CD4-positive, alpha-beta T cell treated with Interleukin-15 for 4 hours (primary cell): ENCODE measurements around the gene ZNF138.
A peak's percentile ranks its signal among the peaks of the same experiment; 100 is the strongest.
"Not testable (repeated sequence)": the region's sequence is repeated elsewhere in the genome, so short reads cannot be mapped to it uniquely, and the experiment has no call there.

Experiments used
- DNase-seq: peaks from one replicate; pipeline ENCODE4 v3.0.0-alpha.2; 2020; ENCODE audit warnings: low spot score

Gene ZNF138

GRCh38 chr7:64794171-64794844, at the start of gene ZNF138:
Gene ZNF138, plus strand, starts transcription at chr7:64794428. Its CDS starts 141 bp downstream, at chr7:64794569.
- peak; percentile 96 for DNase-seq

DNA sequence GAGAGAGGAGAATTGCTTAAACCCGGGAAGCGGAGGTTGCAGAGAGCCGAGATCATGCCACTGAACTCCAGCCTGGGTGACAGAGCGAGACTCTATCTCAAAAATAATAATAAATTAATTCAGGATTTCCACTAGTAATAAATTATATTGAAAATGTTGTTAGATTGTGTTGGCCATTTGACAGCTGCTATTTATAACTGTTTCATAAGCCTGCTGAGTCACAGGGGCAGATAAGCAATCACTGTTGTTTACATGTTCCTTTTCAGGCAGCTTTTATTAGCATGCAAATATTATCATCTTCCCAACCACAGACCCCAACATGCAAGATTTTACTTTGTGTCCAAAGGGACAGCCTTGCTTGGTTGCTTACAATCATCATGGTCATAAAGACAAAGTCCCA, 49.5 kb upstream of the ZNF138 start:
- no peak for DNase-seq

DNA sequence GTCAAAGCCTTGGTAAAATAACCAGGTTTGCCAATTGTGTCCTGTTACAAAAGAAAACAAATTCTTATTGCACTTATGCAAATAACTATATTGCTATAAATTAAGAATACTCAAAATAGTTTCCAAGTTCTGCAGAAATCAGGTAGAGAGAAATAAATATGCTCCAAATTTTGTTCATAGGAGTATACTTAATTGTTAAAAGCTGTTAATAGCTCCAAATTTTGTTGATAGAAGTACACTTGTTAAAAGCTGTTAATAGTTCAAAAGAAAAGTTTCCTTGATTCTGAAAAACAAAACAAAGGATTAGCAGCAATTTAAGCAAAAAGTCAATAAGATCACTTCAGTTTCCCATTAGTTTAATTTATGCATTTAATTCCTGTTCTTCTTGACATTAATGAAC, 46.4 kb upstream of the ZNF138 start:
- no peak for DNase-seq

DNA sequence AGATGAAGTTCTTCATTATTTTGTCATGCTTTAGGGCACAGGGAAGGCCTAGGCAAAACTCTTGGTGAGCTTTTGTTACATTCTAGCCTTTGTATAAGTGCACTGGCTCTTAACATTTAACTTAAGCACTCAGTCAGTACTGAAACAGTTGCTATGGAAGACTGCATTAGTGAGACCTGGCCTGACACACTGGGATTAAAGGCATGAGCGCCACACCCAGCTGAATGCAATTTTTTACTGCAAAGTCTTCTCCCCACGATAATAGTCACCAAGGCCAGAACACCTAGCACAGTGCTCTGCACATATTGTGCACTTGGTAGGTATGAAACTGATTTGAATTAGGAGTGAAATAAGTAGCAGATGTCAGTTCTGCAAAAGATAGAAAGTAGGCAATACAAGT, 41.2 kb upstream of the ZNF138 start:
- no peak for DNase-seq

DNA sequence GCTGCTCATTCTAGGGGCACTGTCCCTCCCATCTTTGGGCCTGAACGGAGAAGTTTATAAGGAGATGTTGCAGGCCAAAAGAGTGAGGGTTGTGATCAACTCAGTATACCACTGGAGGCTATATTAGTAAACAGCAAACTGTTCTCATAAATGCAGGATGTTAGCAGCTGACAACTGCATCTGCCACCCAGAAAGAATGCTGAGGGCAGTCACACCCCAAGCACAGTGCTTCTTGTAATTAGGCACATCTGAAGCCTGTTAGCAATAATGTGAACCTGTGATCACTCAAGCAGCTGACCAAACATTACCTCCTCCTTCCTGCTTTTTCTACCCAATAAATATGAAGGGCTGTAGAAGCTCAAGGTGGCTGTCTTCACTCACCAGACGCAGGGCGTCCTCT, 38.4 kb upstream of the ZNF138 start:
- no peak for DNase-seq

- no peak for DNase-seq
These were observed 36.1 kb upstream of the ZNF138 start for GRCh38 chr7:64758151-64758550.

GRCh38 chr7:64768824-64769223, 25.4 kb upstream of the ZNF138 start:
- no peak for DNase-seq

DNA sequence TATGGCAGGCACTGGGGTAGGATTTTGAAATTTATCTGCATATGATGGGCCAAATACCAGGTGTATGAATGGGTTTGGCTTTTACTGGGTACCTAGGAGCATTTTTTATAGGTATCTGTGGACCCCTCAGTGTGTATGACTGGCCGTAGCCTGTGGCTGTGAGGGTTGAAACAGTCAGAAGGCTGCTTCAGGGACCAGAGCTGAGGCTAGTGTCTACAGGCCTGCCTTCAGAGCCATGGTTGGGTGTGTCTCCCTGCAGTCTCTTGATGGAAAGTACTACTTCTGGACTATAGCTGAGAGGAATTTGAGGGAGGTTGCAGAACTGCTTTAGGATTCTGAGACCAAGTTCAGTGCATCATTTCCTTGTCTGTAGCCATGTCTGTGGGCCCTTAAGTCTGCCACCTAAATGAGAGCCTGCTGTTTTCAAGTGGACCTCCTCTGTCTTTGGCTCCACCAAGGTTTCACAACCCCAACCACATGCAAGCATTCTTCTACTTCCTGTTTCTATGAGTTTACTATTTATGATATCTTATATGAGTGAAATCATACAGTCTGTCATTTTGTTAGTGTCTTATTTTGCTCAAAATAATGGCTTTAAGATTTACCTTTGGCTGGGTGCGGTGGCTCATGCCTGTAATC, 19.9 kb upstream of the ZNF138 start:
- no peak for DNase-seq

DNA sequence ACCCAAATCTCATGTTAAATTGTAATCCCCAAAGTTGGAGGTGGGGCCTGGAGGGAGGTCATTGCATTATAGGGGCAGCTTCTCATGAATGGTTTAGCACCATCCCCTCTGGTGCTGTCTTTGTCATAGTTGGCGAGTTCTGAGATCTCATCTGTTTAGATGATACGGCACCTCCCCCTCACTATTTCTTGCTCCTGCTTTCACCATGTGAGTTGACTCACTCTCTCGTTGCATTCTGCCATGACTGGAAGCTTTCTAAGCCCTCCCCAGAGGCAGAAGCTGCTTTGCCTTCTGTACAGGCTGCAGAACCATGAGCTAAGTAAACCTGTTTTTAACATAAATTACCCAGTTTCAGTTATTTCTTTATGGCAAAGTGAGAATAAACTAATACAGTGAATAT, 18.9 kb upstream of the ZNF138 start:
- DNase-seq = no peak

GRCh38 chr7:64784842-64785241, 9.4 kb upstream of the ZNF138 start:
- not testable (repeated sequence) for DNase-seq

DNA sequence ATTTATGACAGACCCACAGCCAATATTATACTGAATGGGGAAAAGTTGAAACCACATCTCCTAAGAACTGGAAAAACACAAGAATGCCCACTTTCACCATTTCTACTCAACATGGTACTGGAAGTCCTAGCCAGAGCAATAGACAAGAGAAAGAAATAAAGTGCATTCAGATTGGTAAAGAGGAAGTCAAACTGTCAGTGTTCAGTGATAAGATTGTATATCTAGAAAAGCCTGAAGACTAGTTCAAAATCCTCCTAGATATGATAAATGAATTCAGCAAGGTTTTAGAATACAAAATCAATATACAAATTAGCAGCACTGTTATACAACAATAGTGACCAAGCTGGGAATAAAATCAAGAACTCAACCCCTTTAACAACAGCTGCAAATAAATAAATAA, 6.9 kb upstream of the ZNF138 start:
- no peak for DNase-seq

DNA sequence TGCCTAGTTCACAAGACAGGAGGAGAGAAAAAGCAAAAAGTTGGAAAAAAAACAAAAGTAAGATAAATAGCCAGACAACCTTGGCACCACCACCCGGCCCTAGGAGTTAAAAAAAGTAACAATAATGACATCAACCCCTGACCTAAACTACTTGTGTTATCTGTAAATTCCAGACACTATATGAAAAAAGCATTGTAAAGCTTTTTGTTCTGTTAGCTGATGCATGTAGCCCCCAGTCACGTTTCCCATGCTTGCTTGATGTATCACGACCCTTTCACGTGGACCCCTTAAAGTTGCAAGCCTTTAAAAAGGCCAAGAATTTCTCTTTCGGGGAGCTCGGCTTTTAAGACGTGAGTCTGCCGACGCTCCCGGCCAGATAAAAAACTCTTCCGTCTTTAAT, 5.0 kb upstream of the ZNF138 start:
- not testable (repeated sequence) for DNase-seq

DNA sequence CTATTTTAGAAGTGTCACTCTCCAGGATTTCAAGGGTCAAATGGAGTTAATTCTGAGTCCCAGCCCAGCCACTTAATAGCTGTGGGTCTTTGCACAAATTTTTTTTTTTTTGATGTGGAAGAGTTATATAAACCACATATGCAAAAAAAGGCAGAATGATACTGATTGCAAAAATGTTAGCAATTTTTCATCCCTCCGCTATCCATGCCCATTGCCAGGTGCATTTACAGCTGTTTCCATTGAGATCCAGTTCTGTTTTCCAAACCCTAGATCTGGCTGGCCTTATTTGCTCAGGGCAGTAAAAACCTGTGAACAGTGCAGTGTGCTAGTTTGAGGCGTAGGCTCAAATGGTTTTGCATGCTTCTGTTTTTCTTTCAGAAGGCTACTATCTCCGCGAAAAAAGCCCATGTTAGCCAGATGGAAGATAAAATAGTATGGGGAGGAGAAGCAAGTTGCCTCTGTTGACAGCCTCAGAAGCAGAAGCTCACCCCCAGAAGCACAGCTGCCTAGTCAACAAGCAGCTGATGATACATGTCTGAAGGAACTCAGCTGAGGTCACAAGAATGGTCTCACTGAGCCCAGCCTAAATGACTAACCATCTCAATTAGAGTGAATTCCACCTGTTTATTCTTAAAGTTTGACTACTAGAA, 997 bp upstream of the ZNF138 start:
- DNase-seq = no peak

DNA sequence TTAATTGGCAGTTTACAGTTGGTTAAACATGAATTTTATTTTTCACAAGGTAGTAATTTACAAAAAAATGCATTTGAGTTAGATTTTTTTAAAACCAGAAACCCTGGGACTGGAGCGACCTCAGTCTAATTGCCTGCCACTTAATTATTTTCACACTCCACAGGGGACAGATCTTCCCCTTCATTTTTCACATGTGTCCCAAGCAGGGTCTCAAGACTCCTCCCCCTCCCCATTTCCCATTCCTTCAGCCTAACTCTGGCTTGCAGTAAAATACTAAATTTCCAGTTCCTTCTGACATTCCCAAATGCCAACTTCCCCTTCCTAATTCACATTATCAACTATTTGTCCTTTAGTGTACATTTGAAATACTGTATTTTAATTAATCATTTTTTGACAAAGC, 948 bp downstream of the ZNF138 start:
- no peak for DNase-seq

- not testable (repeated sequence) for DNase-seq
These were observed 4.9 kb downstream of the ZNF138 start for GRCh38 chr7:64799169-64799568.

DNA sequence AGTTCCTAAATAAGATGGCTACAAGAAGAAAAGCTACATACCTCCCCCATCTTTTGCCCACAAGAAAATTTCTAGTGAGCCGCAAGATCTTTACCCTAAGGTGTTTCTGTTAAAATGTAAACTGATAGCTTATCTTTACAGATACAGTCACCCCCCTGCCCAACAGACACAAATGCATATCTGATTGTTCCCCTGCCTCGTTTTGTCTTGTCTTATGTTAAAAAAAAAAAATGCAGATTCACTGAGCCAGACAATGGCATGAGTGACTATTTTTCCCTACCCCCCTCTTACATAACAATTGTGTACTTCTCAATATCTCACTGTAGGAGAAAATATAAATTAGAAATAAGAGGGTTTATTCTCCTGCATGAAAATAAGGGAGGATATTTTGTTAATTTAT, 8.5 kb downstream of the ZNF138 start:
- DNase-seq = no peak

DNA sequence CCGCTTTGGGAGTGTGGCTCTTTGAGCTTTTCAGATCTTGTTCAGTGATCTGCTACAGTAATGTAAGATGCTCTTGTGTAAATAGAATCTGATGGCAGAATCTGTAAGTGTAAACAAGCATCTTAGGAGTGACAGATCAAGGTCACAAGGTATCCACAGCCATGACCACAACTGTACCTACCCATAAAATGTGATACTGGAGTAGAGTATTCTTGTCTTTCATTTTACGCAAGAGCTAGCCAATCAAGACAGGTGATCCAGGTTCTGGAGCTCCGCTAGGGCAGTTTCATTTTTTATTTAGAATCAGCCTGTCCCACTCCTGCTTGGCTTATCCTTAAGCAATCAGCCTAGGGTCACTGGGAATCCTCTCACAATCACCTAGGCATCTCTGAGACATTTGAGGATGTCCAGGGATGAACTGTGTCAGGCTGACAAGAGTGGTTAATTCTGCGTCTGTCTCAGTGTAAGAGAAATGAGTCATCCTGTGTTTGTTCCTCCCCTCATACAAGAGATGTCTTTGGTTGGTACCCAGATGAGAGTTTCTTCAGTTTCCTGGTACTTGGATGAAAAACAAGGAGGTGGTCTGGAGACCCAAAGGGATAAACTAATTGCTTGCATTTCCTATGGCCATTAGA, 13.6 kb downstream of the ZNF138 start:
- no peak for DNase-seq

DNA sequence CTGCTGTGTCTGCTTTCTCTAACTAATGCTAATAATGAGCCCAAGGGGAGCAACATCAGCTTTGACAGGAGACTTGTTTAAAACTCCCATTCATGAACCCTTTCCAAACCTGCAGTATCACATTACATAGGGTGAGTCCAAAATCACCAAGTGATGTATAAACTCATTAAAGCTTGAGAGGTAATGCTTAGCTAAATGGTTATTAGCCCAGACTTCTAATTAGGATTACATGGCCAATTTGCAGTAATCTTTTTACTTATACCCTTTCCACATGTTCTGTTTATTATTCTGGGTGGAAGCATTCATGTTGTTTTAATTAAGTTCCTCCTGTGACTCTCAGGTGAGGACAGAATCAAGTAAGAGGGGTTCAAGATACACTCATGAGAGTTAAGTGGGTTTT, 17.5 kb downstream of the ZNF138 start:
- DNase-seq = no peak

GRCh38 chr7:64830926-64831325, 36.7 kb downstream of the ZNF138 start:
- DNase-seq = no peak

- no peak for DNase-seq
These were observed 37.9 kb downstream of the ZNF138 start for GRCh38 chr7:64832136-64832535.

DNA sequence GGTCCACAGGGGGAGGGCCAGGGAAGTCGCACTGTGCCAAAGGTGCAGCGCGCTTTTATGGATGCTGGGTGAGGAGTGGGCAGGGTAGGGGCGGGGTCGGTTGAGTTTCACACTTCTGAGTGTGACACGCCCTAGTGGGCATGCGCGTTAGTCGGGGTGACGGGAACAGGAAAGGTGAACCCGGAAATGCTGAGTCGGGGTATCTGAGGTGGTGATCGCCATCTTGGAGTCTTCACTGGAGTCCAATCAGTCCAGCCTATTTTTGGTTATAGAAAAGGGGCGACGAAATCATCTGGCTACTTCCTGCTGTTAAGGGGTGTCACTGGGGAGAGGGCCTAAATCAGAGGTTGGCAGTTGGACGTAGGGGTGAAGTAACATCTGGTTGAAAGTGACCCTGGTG, 40.8 kb downstream of the ZNF138 start:
- DNase-seq = no peak

DNA sequence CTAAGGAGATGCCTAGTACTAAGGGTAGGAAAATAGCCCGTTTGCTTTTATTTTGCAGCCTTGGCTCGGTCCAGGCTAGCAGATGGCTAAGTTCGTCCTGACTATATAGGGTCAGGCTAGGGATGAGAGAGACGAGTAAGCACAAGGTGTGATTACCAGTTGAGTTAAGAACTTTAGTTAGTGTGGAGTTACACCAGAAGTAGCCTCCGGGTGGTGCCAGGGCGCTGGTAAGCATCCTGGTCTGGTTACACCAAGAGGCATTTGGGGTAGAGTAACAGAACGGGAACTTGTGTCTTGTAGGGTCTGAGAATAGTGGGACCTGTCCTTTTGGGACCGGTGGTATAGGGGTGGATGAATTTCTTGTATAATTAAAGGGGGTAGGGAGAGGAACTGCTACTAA, 41.6 kb downstream of the ZNF138 start:
- not testable (repeated sequence) for DNase-seq

- not testable (repeated sequence) for DNase-seq
These were observed 43.8 kb downstream of the ZNF138 start for GRCh38 chr7:64838051-64838450.
